Activated naive CD4-positive, alpha-beta T cell treated with anti-CD3 and anti-CD28 coated beads for 36 hours (primary cell): ENCODE results near the gene ARHGEF39. TPM values are rescaled to one million over a fixed set of nuclear protein-coding genes. Genes with fewer than 3 reads are reported as not detected.
A peak's percentile ranks its signal among the peaks of the same experiment; 100 is the strongest.

ENCODE experiments used
- CTCF ChIA-PET: fragments of 350-600 bp; sonication (Branson Sonifier 250); formaldehyde crosslinking; loops from one replicate; lab custom pipeline; 2021; ENCODE audit warnings: antibody characterized with exemption; lab: Charles Lee
- DNase-seq: peaks from one replicate; pipeline ENCODE4 v3.0.0-alpha.2; 2020
- H3K27ac Mint-ChIP-seq: one replicate; pipeline ENCODE4 v1.8.0; 2021; ENCODE audit warnings: mild to moderate bottlenecking, mixed read lengths
- H3K27me3 Mint-ChIP-seq: one replicate; pipeline ENCODE4 v1.8.0; 2021; ENCODE audit warnings: low read depth, mixed read lengths
- H3K36me3 Mint-ChIP-seq: one replicate; pipeline ENCODE4 v1.8.0; 2021; ENCODE audit warnings: low read depth, mixed read lengths
- H3K4me1 Mint-ChIP-seq: one replicate; pipeline ENCODE4 v1.8.0; 2021; ENCODE audit warnings: low read depth, mixed read lengths
- H3K4me3 Mint-ChIP-seq: one replicate; pipeline ENCODE4 v1.8.0; 2021; ENCODE audit warnings: mild to moderate bottlenecking, moderate library complexity, mixed read lengths
- H3K9me3 Mint-ChIP-seq: one replicate; pipeline ENCODE4 v1.8.0; 2021; ENCODE audit warnings: mixed read lengths
- intact Hi-C: fragments of 100-400 bp; cut with micrococcal nuclease; formaldehyde crosslinking; loops from one replicate; pipeline ENCODE4 v1.15.1; 2023
- total RNA-seq, 2 experiments: library from RNA; stranded (reverse); gene quantifications; one replicate each; pipeline ENCODE4 v1.2.3, GENCODE V29; 2021

ARHGEF39 gene
- total RNA-seq, 2 experiments from 2014 or later, result 28.9 to 30.4 TPM

- H3K4me3 Mint-ChIP-seq, result no peak overlapping the region
- no peak for DNase-seq
- intact Hi-C loops, result no loop called here
- no peak overlapping the region for H3K27ac Mint-ChIP-seq
- CTCF ChIA-PET, result interaction anchor here (0.5 to 4.7 kb wide), 2 partner anchors 29 to 67 kb away, joined by 3 to 42 read pairs; no protein-coding TSS in a partner anchor
- peaks cover 5% of the 10 kb centered on the region for H3K36me3 Mint-ChIP-seq
- H3K4me1 Mint-ChIP-seq, result peaks cover 20% of the 10 kb centered on the region
- H3K27me3 Mint-ChIP-seq, result no peaks in the 10 kb centered on the region
- H3K9me3 Mint-ChIP-seq, result no peaks in the 10 kb centered on the region
These were observed 2.9 kb upstream of the ARHGEF39 start for GRCh38 chr9:35667939-35668338.

GRCh38 chr9:35666549-35666948, 1.6 kb upstream of the ARHGEF39 start:
- intact Hi-C loops, result no loop called here
- DNase-seq, result no peak
- CTCF ChIA-PET, result interaction anchor here (2.2 to 5.2 kb wide), 3 partner anchors 30 to 64 kb away, joined by 9 to 42 read pairs (median 35); partner anchors contain the start of genes CREB3 and TLN1
- peaks cover 34% of the 10 kb centered on the region for H3K4me1 Mint-ChIP-seq
- H3K27me3 Mint-ChIP-seq, result no peaks in the 10 kb centered on the region
- H3K9me3 Mint-ChIP-seq, result no peaks in the 10 kb centered on the region
- H3K27ac Mint-ChIP-seq, result no peak overlapping the region
- H3K4me3 Mint-ChIP-seq, result no peak overlapping the region
- peaks cover 19% of the 10 kb centered on the region for H3K36me3 Mint-ChIP-seq

GRCh38 chr9:35666045-35666444, 1.1 kb upstream of the ARHGEF39 start:
- H3K27ac Mint-ChIP-seq, result no peak overlapping the region
- peaks cover 22% of the 10 kb centered on the region for H3K36me3 Mint-ChIP-seq
- DNase-seq, result no peak
- H3K4me1 Mint-ChIP-seq, result peaks cover 37% of the 10 kb centered on the region
- H3K27me3 Mint-ChIP-seq, result no peaks in the 10 kb centered on the region
- intact Hi-C loops, result no loop called here
- CTCF ChIA-PET, result interaction anchor here (1.2 to 11.0 kb wide), 5 partner anchors 18 to 64 kb away, joined by 5 to 149 read pairs (median 35); partner anchors contain the start of genes CREB3, SIT1 and TLN1
- H3K9me3 Mint-ChIP-seq, result no peaks in the 10 kb centered on the region
- H3K4me3 Mint-ChIP-seq, result peak overlapping the region; percentile 82

- Mint-ChIP-seq H3K27me3 (no peaks in the 10 kb centered on the region), H3K27ac (peak overlapping the region; percentile 67), H3K4me3 (peak overlapping the region; percentile 82), H3K9me3 (no peaks in the 10 kb centered on the region), H3K4me1 (peaks cover 43% of the 10 kb centered on the region), H3K36me3 (peaks cover 28% of the 10 kb centered on the region)
- intact Hi-C loops, result loop anchor here (2.0 kb wide), 1 partner anchor 25 kb away; no protein-coding TSS in a partner anchor
- CTCF ChIA-PET, result interaction anchor here (1.2 to 11.0 kb wide), 8 partner anchors 8 to 65 kb away, joined by 5 to 149 read pairs (median 8); partner anchors contain the start of genes CA9, CD72, CREB3 and SIT1
- no peak for DNase-seq
These were observed 450 bp upstream of the ARHGEF39 start for GRCh38 chr9:35665471-35665818.

- peaks cover 65% of the 10 kb centered on the region for H3K4me1 Mint-ChIP-seq
- peaks cover 39% of the 10 kb centered on the region for H3K36me3 Mint-ChIP-seq
- no peak for DNase-seq
- intact Hi-C loops, result no loop called here
- H3K27me3 Mint-ChIP-seq, result peaks cover 3% of the 10 kb centered on the region
- peaks cover 1% of the 10 kb centered on the region for H3K9me3 Mint-ChIP-seq
- peak overlapping the region; percentile 82 for H3K4me3 Mint-ChIP-seq
- CTCF ChIA-PET, result interaction anchor here (0.9 to 11.0 kb wide), 7 partner anchors 14 to 220 kb away, joined by 3 to 149 read pairs (median 6); partner anchors contain the start of genes CREB3, SIT1 and TLN1
- H3K27ac Mint-ChIP-seq, result peak overlapping the region; percentile 37
These were observed 2.6 kb downstream of the ARHGEF39 start for GRCh38 chr9:35662437-35662836.

- no peak for DNase-seq
- peaks cover 39% of the 10 kb centered on the region for H3K36me3 Mint-ChIP-seq
- H3K4me3 Mint-ChIP-seq, result peak overlapping the region; percentile 82
- peak overlapping the region; percentile 37 for H3K27ac Mint-ChIP-seq
- peaks cover 3% of the 10 kb centered on the region for H3K27me3 Mint-ChIP-seq
- H3K9me3 Mint-ChIP-seq, result peaks cover 1% of the 10 kb centered on the region
- peaks cover 71% of the 10 kb centered on the region for H3K4me1 Mint-ChIP-seq
- CTCF ChIA-PET, result interaction anchor here (0.9 to 11.0 kb wide), 13 partner anchors 8 to 221 kb away, joined by 3 to 149 read pairs (median 5); partner anchors contain the start of genes CREB3, SIT1 and TLN1
- intact Hi-C loops, result no loop called here
These were observed 3.1 kb downstream of the ARHGEF39 start for GRCh38 chr9:35661756-35662350.

- peaks cover 1% of the 10 kb centered on the region for H3K9me3 Mint-ChIP-seq
- peaks cover 3% of the 10 kb centered on the region for H3K27me3 Mint-ChIP-seq
- intact Hi-C loops, result no loop called here
- H3K4me1 Mint-ChIP-seq, result peaks cover 74% of the 10 kb centered on the region
- CTCF ChIA-PET, result interaction anchor here (0.6 to 11.0 kb wide), 12 partner anchors 9 to 242 kb away, joined by 4 to 149 read pairs (median 6); partner anchors contain the start of genes SIT1 and TLN1
- peak overlapping the region; percentile 22 for H3K27ac Mint-ChIP-seq
- no peak overlapping the region for H3K4me3 Mint-ChIP-seq
- peaks cover 39% of the 10 kb centered on the region for H3K36me3 Mint-ChIP-seq
- no peak for DNase-seq
These were observed 4.0 kb downstream of the ARHGEF39 start for GRCh38 chr9:35660966-35661415.

GRCh38 chr9:35659340-35659739, 5.7 kb downstream of the ARHGEF39 start:
- intact Hi-C loops, result loop anchor here (1.0 to 10.0 kb wide), 2 partner anchors 29 to 825 kb away; no protein-coding TSS in a partner anchor
- Mint-ChIP-seq H3K27ac (no peak overlapping the region), H3K9me3 (peaks cover 1% of the 10 kb centered on the region), H3K36me3 (peaks cover 39% of the 10 kb centered on the region), H3K27me3 (peaks cover 3% of the 10 kb centered on the region), H3K4me1 (peaks cover 76% of the 10 kb centered on the region), H3K4me3 (peak overlapping the region; percentile 84)
- CTCF ChIA-PET, result interaction anchor here (1.0 to 11.0 kb wide), 13 partner anchors 11 to 131 kb away, joined by 3 to 149 read pairs (median 6); partner anchors contain the start of genes GBA2, RGP1, SIT1 and TLN1
- no peak for DNase-seq

GRCh38 chr9:35658968-35659220, 6.1 kb downstream of the ARHGEF39 start:
- DNase-seq, result no peak
- Mint-ChIP-seq H3K4me3 (peak overlapping the region; percentile 84), H3K27me3 (peaks cover 3% of the 10 kb centered on the region), H3K36me3 (peaks cover 39% of the 10 kb centered on the region), H3K27ac (peak overlapping the region; percentile 94), H3K4me1 (peaks cover 72% of the 10 kb centered on the region), H3K9me3 (peaks cover 1% of the 10 kb centered on the region)
- intact Hi-C loops, result loop anchor here (1.0 to 10.0 kb wide), 3 partner anchors 29 to 826 kb away; no protein-coding TSS in a partner anchor
- CTCF ChIA-PET, result interaction anchor here (0.7 to 11.0 kb wide), 20 partner anchors 11 to 164 kb away, joined by 3 to 149 read pairs (median 4); partner anchors contain the start of genes CREB3, GBA2, RGP1 and SIT1

GRCh38 chr9:35658137-35658967, 6.6 kb downstream of the ARHGEF39 start, which contains the start of gene CCDC107:
TSS of gene CCDC107 (plus strand) at chr9:35658292. CDS start at chr9:35658380, 88 bp downstream.
- Mint-ChIP-seq H3K4me3 (peak within 1 kb of the TSS; percentile 84), H3K4me1 (peaks cover 67% of the 10 kb centered on the region), H3K36me3 (peaks cover 37% of the 10 kb centered on the region), H3K27ac (peak within 1 kb of the TSS; percentile 94), H3K27me3 (peaks cover 3% of the 10 kb centered on the region), H3K9me3 (peaks cover 1% of the 10 kb centered on the region)
- CTCF ChIA-PET, result interaction anchor here (0.6 to 11.0 kb wide), 27 partner anchors 10 to 230 kb away, joined by 3 to 149 read pairs (median 4); partner anchors contain the start of genes CREB3, GBA2, RGP1 and SIT1
- peak; percentile 83 for DNase-seq
- intact Hi-C loops, result loop anchor here (1.0 to 10.0 kb wide), 2 partner anchors 70 to 826 kb away; no protein-coding TSS in a partner anchor

- H3K27ac Mint-ChIP-seq, result peak within 1 kb of the TSS; percentile 94
- intact Hi-C loops, result loop anchor here (1.0 to 10.0 kb wide), 7 partner anchors 8 to 827 kb away; partner anchors contain the start of genes CREB3, HINT2 and TLN1
- DNase-seq, result peak; percentile 93
- peaks cover 3% of the 10 kb centered on the region for H3K27me3 Mint-ChIP-seq
- H3K36me3 Mint-ChIP-seq, result peaks cover 31% of the 10 kb centered on the region
- H3K4me3 Mint-ChIP-seq, result peak within 1 kb of the TSS; percentile 84
- CTCF ChIA-PET, result interaction anchor here (0.6 to 11.0 kb wide), 24 partner anchors 9 to 231 kb away, joined by 3 to 149 read pairs (median 4); partner anchors contain the start of genes CREB3 and SIT1
- H3K9me3 Mint-ChIP-seq, result peaks cover 1% of the 10 kb centered on the region
- peaks cover 60% of the 10 kb centered on the region for H3K4me1 Mint-ChIP-seq
These were observed 7.4 kb downstream of the ARHGEF39 start, which contains the start of gene RMRP for GRCh38 chr9:35657546-35658136. TSS of gene RMRP (minus strand) at chr9:35658019.
